ENCODE data around the gene CDA. TPM values are rescaled to one million over a fixed set of nuclear protein-coding genes. Genes with fewer than 3 reads are reported as not detected.
A peak's percentile ranks its signal among the peaks of the same experiment; 100 is the strongest.

CDA gene
- total and polyA plus RNA-seq, 2 experiments from 2014 or later = 2.5 to 13.6 TPM

DNA sequence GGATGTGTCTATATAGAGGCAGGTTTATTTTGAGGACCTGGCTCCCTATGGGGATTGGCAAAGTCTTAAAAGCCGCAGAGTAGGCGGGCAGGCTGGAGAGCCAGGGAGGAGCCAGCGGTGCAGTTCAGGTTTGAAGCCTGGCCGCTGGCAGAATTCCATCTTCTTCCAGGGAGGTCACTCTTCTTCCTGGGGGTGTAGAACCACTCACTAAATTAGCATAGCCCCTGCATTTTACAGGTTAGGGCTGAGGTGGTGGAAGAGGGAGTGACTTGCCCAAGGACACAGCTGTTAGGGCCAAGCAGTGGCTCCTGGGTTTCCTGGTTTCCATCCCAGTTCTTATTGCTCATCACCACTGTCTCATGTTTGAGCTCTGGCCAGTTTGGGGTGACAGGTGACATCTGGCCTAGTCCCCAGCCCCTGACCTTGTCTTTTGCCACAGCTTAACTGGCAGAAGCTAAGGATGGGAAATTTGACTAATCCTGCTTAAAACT, 45.7 kb downstream of the CDA start:
- peak overlapping the region; percentile 82 for H2AFZ ChIP-seq
- peak overlapping the region; percentile 72; the same call in 1 of the 2 replicates for H3K27ac ChIP-seq (ENCODE audit: low read depth)
- Mint-ChIP-seq H3K36me3 (ENCODE audit: low read depth) (no peaks in the 10 kb centered on the region; the same call in 2 of the 3 replicates), H3K4me1 (peaks cover 3% of the 10 kb centered on the region; the same call in 1 of the 3 replicates), H3K9me3 (peaks cover 4% of the 10 kb centered on the region; the same call in 1 of the 3 replicates), H3K27ac (peak overlapping the region; percentile 94; the same call in 1 of the 2 replicates), H3K27me3 (ENCODE audit: insufficient read depth, low read depth, poor library complexity) (peaks cover 18% of the 10 kb centered on the region), H3K4me3 (peak overlapping the region; percentile 87)
- H4K20me1 ChIP-seq (replicated peaks; ENCODE audit: insufficient read depth) = no peaks in the 10 kb centered on the region
- H3K27me3 ChIP-seq (ENCODE audit: insufficient read depth) = no peaks in the 10 kb centered on the region
- H3K4me2 ChIP-seq = peak overlapping the region; percentile 81
- DNase-seq (ENCODE audit: low spot score) (peak; percentile 81), ATAC-seq (peak; percentile 80)
- no peaks in the 10 kb centered on the region for H3K36me3 ChIP-seq (ENCODE audit: insufficient read depth)
- no peaks in the 10 kb centered on the region for H3F3A ChIP-seq (replicated peaks; ENCODE audit: low read depth)
- H3K4me3 ChIP-seq = peak overlapping the region; percentile 68
- H3K79me2 ChIP-seq (replicated peaks; ENCODE audit: insufficient read depth) = no peaks in the 10 kb centered on the region
- no peak for TF ChIP-seq EZH2 (IDR thresholded peaks at IDR 0.05; ENCODE audit: low read depth, unreplicated experiment)
- TF ChIP-seq ZNF114 (CRISPR knock-in tag; IDR thresholded peaks at IDR 0.05) = no peak
- TF ChIP-seq, protein P1, sequence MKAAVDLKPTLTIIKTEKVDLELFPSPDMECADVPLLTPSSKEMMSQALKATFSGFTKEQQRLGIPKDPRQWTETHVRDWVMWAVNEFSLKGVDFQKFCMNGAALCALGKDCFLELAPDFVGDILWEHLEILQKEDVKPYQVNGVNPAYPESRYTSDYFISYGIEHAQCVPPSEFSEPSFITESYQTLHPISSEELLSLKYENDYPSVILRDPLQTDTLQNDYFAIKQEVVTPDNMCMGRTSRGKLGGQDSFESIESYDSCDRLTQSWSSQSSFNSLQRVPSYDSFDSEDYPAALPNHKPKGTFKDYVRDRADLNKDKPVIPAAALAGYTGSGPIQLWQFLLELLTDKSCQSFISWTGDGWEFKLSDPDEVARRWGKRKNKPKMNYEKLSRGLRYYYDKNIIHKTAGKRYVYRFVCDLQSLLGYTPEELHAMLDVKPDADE (IDR thresholded peaks at IDR 0.05) = no peak
- H3K4me1 ChIP-seq (ENCODE audit: insufficient read depth) = peaks cover 4% of the 10 kb centered on the region
- H3K9me2 ChIP-seq (ENCODE audit: insufficient read depth) = no peaks in the 10 kb centered on the region

DNA sequence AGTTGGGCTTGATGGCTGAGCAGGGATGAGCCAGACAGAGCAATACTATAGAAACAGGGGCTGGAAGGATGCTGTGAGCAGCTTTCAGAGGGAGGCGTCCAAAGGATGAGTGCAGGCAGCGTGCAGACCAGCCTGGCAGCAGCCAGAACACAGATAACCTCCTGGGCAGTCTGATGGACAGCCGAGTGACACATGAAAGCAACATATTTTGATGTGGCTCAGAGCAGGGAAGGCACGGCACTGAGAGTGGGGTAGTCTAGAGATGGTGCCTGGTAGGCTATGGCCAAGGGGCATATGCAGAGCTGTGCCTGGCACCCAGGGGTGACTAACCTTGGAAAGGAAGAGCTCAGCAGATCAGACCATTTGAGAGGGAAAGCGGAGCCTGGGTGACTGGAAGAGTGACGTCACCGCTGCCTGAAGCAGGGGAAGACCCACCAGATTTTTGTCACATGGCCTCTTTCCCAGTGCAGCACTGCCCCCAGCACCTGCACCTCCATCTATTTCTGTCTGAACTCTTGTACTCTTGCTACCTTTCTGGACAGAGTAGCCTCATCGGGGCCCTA, 48.0 kb downstream of the CDA start:
- DNase-seq (ENCODE audit: low spot score) = no peak
- H3K27ac Mint-ChIP-seq = no peak overlapping the region
- TF ChIP-seq NANOG (IDR thresholded peaks at IDR 0.05; ENCODE audit: borderline replicate concordance) = no peak
- TF ChIP-seq, protein P2, sequence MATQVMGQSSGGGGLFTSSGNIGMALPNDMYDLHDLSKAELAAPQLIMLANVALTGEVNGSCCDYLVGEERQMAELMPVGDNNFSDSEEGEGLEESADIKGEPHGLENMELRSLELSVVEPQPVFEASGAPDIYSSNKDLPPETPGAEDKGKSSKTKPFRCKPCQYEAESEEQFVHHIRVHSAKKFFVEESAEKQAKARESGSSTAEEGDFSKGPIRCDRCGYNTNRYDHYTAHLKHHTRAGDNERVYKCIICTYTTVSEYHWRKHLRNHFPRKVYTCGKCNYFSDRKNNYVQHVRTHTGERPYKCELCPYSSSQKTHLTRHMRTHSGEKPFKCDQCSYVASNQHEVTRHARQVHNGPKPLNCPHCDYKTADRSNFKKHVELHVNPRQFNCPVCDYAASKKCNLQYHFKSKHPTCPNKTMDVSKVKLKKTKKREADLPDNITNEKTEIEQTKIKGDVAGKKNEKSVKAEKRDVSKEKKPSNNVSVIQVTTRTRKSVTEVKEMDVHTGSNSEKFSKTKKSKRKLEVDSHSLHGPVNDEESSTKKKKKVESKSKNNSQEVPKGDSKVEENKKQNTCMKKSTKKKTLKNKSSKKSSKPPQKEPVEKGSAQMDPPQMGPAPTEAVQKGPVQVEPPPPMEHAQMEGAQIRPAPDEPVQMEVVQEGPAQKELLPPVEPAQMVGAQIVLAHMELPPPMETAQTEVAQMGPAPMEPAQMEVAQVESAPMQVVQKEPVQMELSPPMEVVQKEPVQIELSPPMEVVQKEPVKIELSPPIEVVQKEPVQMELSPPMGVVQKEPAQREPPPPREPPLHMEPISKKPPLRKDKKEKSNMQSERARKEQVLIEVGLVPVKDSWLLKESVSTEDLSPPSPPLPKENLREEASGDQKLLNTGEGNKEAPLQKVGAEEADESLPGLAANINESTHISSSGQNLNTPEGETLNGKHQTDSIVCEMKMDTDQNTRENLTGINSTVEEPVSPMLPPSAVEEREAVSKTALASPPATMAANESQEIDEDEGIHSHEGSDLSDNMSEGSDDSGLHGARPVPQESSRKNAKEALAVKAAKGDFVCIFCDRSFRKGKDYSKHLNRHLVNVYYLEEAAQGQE (IDR thresholded peaks at IDR 0.05; ENCODE audit: unreplicated experiment) = no peak
- TF ChIP-seq JUNB (IDR thresholded peaks at IDR 0.05; ENCODE audit: unreplicated experiment) = no peak
- no peak for TF ChIP-seq POLR2AphosphoS5 (IDR thresholded peaks at IDR 0.05; ENCODE audit: low read depth)
- TF ChIP-seq EZH2 (IDR thresholded peaks at IDR 0.05; ENCODE audit: low read depth, unreplicated experiment) = no peak
- no peak for TF ChIP-seq CREB1 (CRISPR knock-in tag; IDR thresholded peaks at IDR 0.05; ENCODE audit: low read depth)
- no peak for TF ChIP-seq EZH2phosphoT487 (IDR thresholded peaks at IDR 0.05; ENCODE audit: unreplicated experiment)
- TF ChIP-seq STAT1 (IDR thresholded peaks at IDR 0.05; ENCODE audit: unreplicated experiment) = no peak
- TF ChIP-seq ZNF331 (CRISPR knock-in tag; IDR thresholded peaks at IDR 0.05; ENCODE audit: low read depth) = no peak

More for the DNA sequence above, 48.0 kb downstream of the CDA start:
- Histone ChIP-seq H3K27ac (ENCODE audit: low read depth) (no peak overlapping the region), H3K36me3 (ENCODE audit: insufficient read depth) (no peaks in the 10 kb centered on the region), H3K79me2 (replicated peaks; ENCODE audit: insufficient read depth) (no peaks in the 10 kb centered on the region), H3K9me2 (ENCODE audit: insufficient read depth) (no peaks in the 10 kb centered on the region), H3K4me2 (no peak overlapping the region), H3K27me3 (ENCODE audit: insufficient read depth) (no peaks in the 10 kb centered on the region), H3K4me3 (no peak overlapping the region), H3F3A (replicated peaks; ENCODE audit: low read depth) (no peaks in the 10 kb centered on the region), H4K20me1 (replicated peaks; ENCODE audit: insufficient read depth) (0 out of 2 replicates have a peak, but pooled peaks cover 2% of the 10 kb centered on the region), H2AFZ (no peak overlapping the region), H3K4me1 (ENCODE audit: insufficient read depth) (peaks cover 4% of the 10 kb centered on the region)
- H3K36me3 Mint-ChIP-seq (ENCODE audit: low read depth) = no peaks in the 10 kb centered on the region; the same call in 2 of the 3 replicates
- no peak overlapping the region; the same call in 2 of the 3 replicates for H3K4me3 Mint-ChIP-seq
- peaks cover 22% of the 10 kb centered on the region for H3K27me3 Mint-ChIP-seq (ENCODE audit: insufficient read depth, low read depth, poor library complexity)
- H3K9me3 Mint-ChIP-seq = no peaks in the 10 kb centered on the region
- peaks cover 10% of the 10 kb centered on the region; the same call in 2 of the 3 replicates for H3K4me1 Mint-ChIP-seq
- ATAC-seq = no peak

All from GM23338 (cell line).